Activated CD8-positive, alpha-beta T cell treated with anti-CD3 and anti-CD28 coated beads, Interleukin-2, amount 10 ng/mL, durations not matched to agents 7 days and 5 days (primary cell): ENCODE results near the gene CHD2. TPM values are rescaled to one million over a fixed set of nuclear protein-coding genes. Genes with fewer than 3 reads are reported as not detected.

Experiments
- ATAC-seq: fragments of 150-1000 bp; cut with Tn5 transposase; one replicate; pipeline ENCODE4 v1.10.0; 2021; ENCODE audit warnings: moderate library complexity
- CTCF ChIA-PET: fragments of 350-600 bp; sonication (Branson Sonifier 250); formaldehyde crosslinking; loops from one replicate; lab custom pipeline; 2021; ENCODE audit warnings: antibody characterized with exemption; lab: Charles Lee
- POLR2A ChIA-PET: fragments of 350-600 bp; sonication (Branson Sonifier 250); formaldehyde crosslinking; loops from one replicate; lab custom pipeline; 2021; ENCODE audit warnings: antibody characterized with exemption; lab: Charles Lee
- DNase-seq: peaks from one replicate; pipeline ENCODE4 v3.0.0-alpha.2; 2020
- H3K27ac Mint-ChIP-seq: one replicate; pipeline ENCODE4 v1.8.0; 2021; ENCODE audit warnings: mild to moderate bottlenecking, mixed read lengths
- H3K27me3 Mint-ChIP-seq: one replicate; pipeline ENCODE4 v1.8.0; 2021; ENCODE audit warnings: low read depth, mixed read lengths
- H3K36me3 Mint-ChIP-seq: one replicate; pipeline ENCODE4 v1.8.0; 2021; ENCODE audit warnings: low read depth, mixed read lengths
- H3K4me1 Mint-ChIP-seq: one replicate; pipeline ENCODE4 v1.8.0; 2021; ENCODE audit warnings: low read depth, mixed read lengths
- H3K4me3 Mint-ChIP-seq: one replicate; pipeline ENCODE4 v1.8.0; 2021; ENCODE audit warnings: mild to moderate bottlenecking, mixed read lengths
- H3K9me3 Mint-ChIP-seq: one replicate; pipeline ENCODE4 v1.8.0; 2022; ENCODE audit warnings: mixed read lengths; ENCODE audit not compliant: insufficient read depth
- total RNA-seq, 2 experiments: library from RNA; stranded (reverse); gene quantifications; one replicate each; pipeline ENCODE4 v1.2.3, GENCODE V29; 2021

Gene CHD2
- total RNA-seq, 2 experiments from 2014 or later: 137 to 144 TPM

DNA sequence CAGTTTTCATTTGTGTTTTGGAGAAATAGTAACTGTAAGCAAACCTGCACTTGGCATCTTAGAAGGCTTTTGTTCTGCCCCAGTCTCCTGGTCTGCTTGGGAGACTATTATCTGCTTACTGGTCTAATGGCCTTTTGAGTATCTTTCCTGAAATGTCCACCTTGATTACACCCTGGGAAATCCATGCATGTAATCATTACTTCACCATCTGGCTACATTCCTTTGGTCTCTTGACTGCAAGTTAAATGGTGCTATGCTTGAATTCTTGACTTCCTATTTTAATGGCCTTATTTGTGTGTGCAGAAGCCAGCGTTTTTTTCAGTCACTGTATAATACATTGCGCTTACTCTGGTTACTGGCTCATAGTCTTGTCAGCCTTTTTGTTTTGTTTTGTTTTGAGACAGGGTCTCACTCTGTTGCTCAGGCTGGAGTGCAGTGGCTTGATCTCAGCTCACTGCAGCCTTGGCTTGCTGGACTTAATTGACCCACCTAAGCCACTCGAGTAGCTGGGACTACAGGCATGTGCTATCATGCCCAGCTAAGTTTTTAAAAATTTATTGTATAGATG, 30.0 kb downstream of the CHD2 start:
- Mint-ChIP-seq H3K36me3 (peaks cover 87% of the 10 kb centered on the region), H3K9me3 (no peaks in the 10 kb centered on the region), H3K4me3 (no peak overlapping the region), H3K27me3 (no peaks in the 10 kb centered on the region), H3K4me1 (peaks cover 29% of the 10 kb centered on the region), H3K27ac (no peak overlapping the region)
- ATAC-seq (no peak), DNase-seq (no peak)
- ChIA-PET CTCF (interaction anchor here (1.1 to 3.1 kb wide), 2 partner anchors 12 to 134 kb away, joined by 3 to 10 read pairs; no protein-coding TSS in a partner anchor), POLR2A (interaction anchor here (1.1 kb wide), 1 partner anchor 12 kb away, joined by 3 read pairs; no protein-coding TSS in a partner anchor)

- CTCF ChIA-PET: interaction anchor here (0.7 to 1.1 kb wide), 2 partner anchors 13 to 134 kb away, joined by 3 read pairs; no protein-coding TSS in a partner anchor
- H3K27ac Mint-ChIP-seq: no peak overlapping the region
- peaks cover 87% of the 10 kb centered on the region for H3K36me3 Mint-ChIP-seq
Measured at GRCh38 chr15:92930776-92931175, 30.7 kb downstream of the CHD2 start.

DNA sequence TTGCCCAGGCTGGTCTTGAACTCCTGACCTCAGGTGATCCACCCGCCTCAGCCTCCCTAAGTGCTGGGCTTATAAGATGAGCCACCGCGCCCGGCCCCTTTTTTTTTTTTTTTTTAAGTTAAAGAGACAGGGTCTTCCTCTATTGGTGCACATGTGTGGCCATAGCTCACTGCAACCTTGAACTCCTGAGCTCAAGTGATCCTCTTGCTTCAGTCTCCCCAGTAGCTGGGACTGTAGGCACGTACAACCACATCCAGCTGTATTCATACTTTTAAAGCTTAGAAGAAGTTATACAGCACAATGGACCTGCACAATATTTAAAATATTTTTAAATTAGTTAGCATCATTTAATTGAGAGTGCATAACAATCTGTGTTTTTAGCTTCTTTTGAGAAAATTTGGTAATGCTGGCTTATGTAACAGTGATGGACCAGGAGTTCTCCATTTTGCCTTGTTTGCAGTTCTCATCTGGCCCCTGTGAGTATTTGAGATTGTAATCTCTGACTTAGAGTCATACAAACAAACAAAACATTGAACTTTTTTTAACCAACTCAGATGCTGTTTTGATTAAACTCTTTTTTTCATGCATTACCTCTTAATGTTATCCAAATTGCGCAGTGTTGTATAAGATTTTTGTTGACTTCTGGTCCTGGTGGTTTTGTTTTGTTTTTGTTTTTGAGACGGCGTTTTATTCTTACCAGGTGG, 33.0 kb downstream of the CHD2 start:
- Mint-ChIP-seq H3K27ac (peak overlapping the region; percentile 40), H3K4me1 (peaks cover 39% of the 10 kb centered on the region), H3K27me3 (no peaks in the 10 kb centered on the region), H3K36me3 (peaks cover 84% of the 10 kb centered on the region), H3K4me3 (no peak overlapping the region), H3K9me3 (no peaks in the 10 kb centered on the region)
- ATAC-seq (no peak), DNase-seq (no peak)
- POLR2A ChIA-PET: interaction anchor here (0.6 to 1.1 kb wide), 2 partner anchors 10 to 147 kb away, joined by 3 read pairs; no protein-coding TSS in a partner anchor
- CTCF ChIA-PET: interaction anchor here (1.0 to 2.9 kb wide), 5 partner anchors 15 to 136 kb away, joined by 4 to 9 read pairs (median 5); no protein-coding TSS in a partner anchor

More at GRCh38 chr15:92930776-92931175, 30.7 kb downstream of the CHD2 start:
- no peaks in the 10 kb centered on the region for H3K27me3 Mint-ChIP-seq
- POLR2A ChIA-PET: interaction anchor here (1.1 kb wide), 1 partner anchor 13 kb away, joined by 3 read pairs; no protein-coding TSS in a partner anchor
- ATAC-seq (no peak), DNase-seq (no peak)
- H3K4me1 Mint-ChIP-seq: peaks cover 31% of the 10 kb centered on the region
- no peak overlapping the region for H3K4me3 Mint-ChIP-seq
- no peaks in the 10 kb centered on the region for H3K9me3 Mint-ChIP-seq

DNA sequence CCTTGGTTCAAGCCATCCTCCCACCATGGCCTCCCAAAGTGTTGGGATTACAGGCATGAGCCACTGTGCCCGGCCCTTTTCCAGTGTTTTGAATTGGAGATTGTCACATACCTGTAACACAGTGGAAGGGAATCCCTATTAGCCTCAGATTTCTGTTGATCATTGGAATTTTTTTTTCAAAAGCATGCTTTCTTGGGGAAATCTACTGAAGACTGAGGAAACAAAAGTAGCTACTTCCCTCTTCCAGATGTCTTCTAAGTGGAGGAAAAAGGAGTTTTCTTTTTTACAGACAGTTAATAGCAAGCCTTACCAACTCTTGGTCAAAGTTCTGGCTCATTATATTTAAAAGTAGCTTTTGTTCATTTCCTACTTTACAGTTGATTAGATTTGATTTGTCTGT, 33.7 kb downstream of the CHD2 start:
- DNase-seq (no peak), ATAC-seq (no peak)
- POLR2A ChIA-PET: interaction anchor here (1.0 to 1.1 kb wide), 2 partner anchors 9 to 24 kb away, joined by 3 read pairs; no protein-coding TSS in a partner anchor
- Mint-ChIP-seq H3K9me3 (no peaks in the 10 kb centered on the region), H3K36me3 (peaks cover 81% of the 10 kb centered on the region), H3K4me1 (peaks cover 36% of the 10 kb centered on the region), H3K27ac (peak overlapping the region; percentile 7), H3K4me3 (no peak overlapping the region), H3K27me3 (no peaks in the 10 kb centered on the region)
- CTCF ChIA-PET: interaction anchor here (1.3 to 2.9 kb wide), 4 partner anchors 16 to 136 kb away, joined by 5 to 9 read pairs (median 6); no protein-coding TSS in a partner anchor

GRCh38 chr15:92934716-92935115, 34.6 kb downstream of the CHD2 start:
- no peak overlapping the region for H3K27ac Mint-ChIP-seq
- H3K4me3 Mint-ChIP-seq: no peak overlapping the region
- ATAC-seq: no peak
- no peaks in the 10 kb centered on the region for H3K9me3 Mint-ChIP-seq
- H3K36me3 Mint-ChIP-seq: peaks cover 82% of the 10 kb centered on the region
- H3K27me3 Mint-ChIP-seq: no peaks in the 10 kb centered on the region
- H3K4me1 Mint-ChIP-seq: peaks cover 35% of the 10 kb centered on the region
- ChIA-PET POLR2A (no interaction called here), CTCF (interaction anchor here (2.5 to 2.9 kb wide), 2 partner anchors 17 to 137 kb away, joined by 8 to 9 read pairs; no protein-coding TSS in a partner anchor)
- DNase-seq: no peak

DNA sequence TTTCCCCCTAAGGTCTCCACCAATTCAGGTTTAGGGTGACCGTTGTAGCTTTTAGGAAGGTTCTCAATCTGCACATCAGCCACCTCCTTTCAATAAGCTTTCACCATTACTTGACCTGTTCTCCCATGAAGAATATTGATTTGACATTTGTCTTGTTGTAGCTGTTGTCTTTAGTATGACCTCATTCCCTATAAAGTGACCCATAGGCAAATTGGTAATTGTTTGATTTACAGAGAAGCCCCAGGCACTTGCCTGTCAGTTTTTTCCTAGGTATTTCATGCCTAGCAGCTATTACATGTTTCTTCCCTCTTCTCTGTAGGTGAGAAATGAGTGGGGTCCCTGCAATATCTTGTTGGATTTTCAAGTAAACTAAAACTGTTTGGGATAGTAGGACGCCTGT, 36.0 kb downstream of the CHD2 start:
- CTCF ChIA-PET: interaction anchor here (1.3 to 5.3 kb wide), 7 partner anchors 9 to 139 kb away, joined by 3 to 22 read pairs (median 5); no protein-coding TSS in a partner anchor
- Mint-ChIP-seq H3K9me3 (no peaks in the 10 kb centered on the region), H3K4me1 (peaks cover 35% of the 10 kb centered on the region), H3K27ac (peak overlapping the region; percentile 10), H3K36me3 (peaks cover 78% of the 10 kb centered on the region), H3K4me3 (no peak overlapping the region), H3K27me3 (no peaks in the 10 kb centered on the region)
- ATAC-seq (no peak), DNase-seq (no peak)
- POLR2A ChIA-PET: no interaction called here

DNA sequence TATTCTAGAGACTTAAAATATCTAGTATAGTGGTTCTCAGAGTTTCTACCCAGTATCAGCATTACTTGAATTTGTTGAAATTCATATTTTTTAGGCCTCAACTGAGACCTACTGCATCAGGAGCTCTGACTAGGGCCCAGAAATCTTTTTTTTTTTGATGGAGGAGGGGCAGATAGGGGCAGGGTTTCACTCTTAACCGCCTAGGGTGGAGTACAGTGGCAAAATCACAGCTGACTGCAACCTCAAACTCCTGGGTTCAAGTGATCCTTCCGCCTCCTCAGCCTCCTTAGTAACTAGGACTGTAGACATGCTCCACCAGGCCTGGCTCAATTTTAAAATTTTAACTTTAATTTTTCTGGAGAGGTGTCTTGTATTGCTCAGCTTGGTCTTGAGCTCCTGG, 36.6 kb downstream of the CHD2 start:
- ChIA-PET CTCF (interaction anchor here (1.2 to 5.3 kb wide), 8 partner anchors 9 to 139 kb away, joined by 3 to 22 read pairs (median 4); no protein-coding TSS in a partner anchor), POLR2A (interaction anchor here (1.5 kb wide), 1 partner anchor 38 kb away, joined by 3 read pairs; no protein-coding TSS in a partner anchor)
- ATAC-seq: peak; percentile 32
- no peak overlapping the region for H3K27ac Mint-ChIP-seq
- H3K27me3 Mint-ChIP-seq: no peaks in the 10 kb centered on the region
- peaks cover 80% of the 10 kb centered on the region for H3K36me3 Mint-ChIP-seq
- no peaks in the 10 kb centered on the region for H3K9me3 Mint-ChIP-seq
- H3K4me1 Mint-ChIP-seq: peaks cover 35% of the 10 kb centered on the region
- DNase-seq: no peak
- no peak overlapping the region for H3K4me3 Mint-ChIP-seq

DNA sequence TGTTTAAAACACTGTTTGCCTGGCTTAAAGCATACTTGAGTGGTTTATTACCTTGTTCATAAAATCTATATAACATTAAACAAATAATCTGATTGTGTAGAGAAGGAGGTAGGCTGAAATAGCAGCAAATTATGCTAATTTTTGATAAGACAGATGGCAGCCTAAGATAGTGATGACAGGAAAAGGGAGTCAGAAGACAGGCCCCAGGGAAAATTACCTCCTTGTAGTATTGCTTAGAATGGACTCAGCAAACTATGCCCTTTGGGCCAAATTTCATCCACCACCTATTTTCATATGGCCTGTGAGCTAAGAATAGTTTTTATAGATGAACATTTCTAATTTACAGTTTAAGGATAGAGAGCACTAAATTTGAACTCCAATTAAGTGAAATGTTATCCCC, 37.8 kb downstream of the CHD2 start:
- no peak overlapping the region for H3K27ac Mint-ChIP-seq
- no peak overlapping the region for H3K4me3 Mint-ChIP-seq
- H3K9me3 Mint-ChIP-seq: no peaks in the 10 kb centered on the region
- ChIA-PET CTCF (interaction anchor here (1.2 to 5.3 kb wide), 5 partner anchors 13 to 142 kb away, joined by 3 to 22 read pairs (median 5); no protein-coding TSS in a partner anchor), POLR2A (interaction anchor here (1.5 kb wide), 1 partner anchor 37 kb away, joined by 3 read pairs; no protein-coding TSS in a partner anchor)
- H3K36me3 Mint-ChIP-seq: peaks cover 82% of the 10 kb centered on the region
- DNase-seq (no peak), ATAC-seq (no peak)
- peaks cover 35% of the 10 kb centered on the region for H3K4me1 Mint-ChIP-seq
- H3K27me3 Mint-ChIP-seq: no peaks in the 10 kb centered on the region

GRCh38 chr15:92938387-92938786, 38.3 kb downstream of the CHD2 start:
- CTCF ChIA-PET: interaction anchor here (1.2 to 5.3 kb wide), 7 partner anchors 14 to 142 kb away, joined by 3 to 22 read pairs (median 5); no protein-coding TSS in a partner anchor
- H3K36me3 Mint-ChIP-seq: peaks cover 84% of the 10 kb centered on the region
- no peak overlapping the region for H3K27ac Mint-ChIP-seq
- H3K4me3 Mint-ChIP-seq: no peak overlapping the region
- POLR2A ChIA-PET: no interaction called here
- ATAC-seq (no peak), DNase-seq (no peak)
- H3K27me3 Mint-ChIP-seq: no peaks in the 10 kb centered on the region
- H3K9me3 Mint-ChIP-seq: no peaks in the 10 kb centered on the region
- H3K4me1 Mint-ChIP-seq: peaks cover 33% of the 10 kb centered on the region

- Mint-ChIP-seq H3K27me3 (no peaks in the 10 kb centered on the region), H3K27ac (no peak overlapping the region), H3K36me3 (peaks cover 83% of the 10 kb centered on the region), H3K9me3 (peaks cover under 1% of the 10 kb centered on the region), H3K4me3 (no peak overlapping the region), H3K4me1 (peaks cover 8% of the 10 kb centered on the region)
- POLR2A ChIA-PET: interaction anchor here (1.7 kb wide), 1 partner anchor 132 kb away, joined by 3 read pairs; no protein-coding TSS in a partner anchor
- CTCF ChIA-PET: interaction anchor here (1.1 to 2.8 kb wide), 3 partner anchors 13 to 144 kb away, joined by 4 to 10 read pairs (median 5); no protein-coding TSS in a partner anchor
- DNase-seq (no peak), ATAC-seq (no peak)
Measured at GRCh38 chr15:92941668-92942067, 41.5 kb downstream of the CHD2 start.

DNA sequence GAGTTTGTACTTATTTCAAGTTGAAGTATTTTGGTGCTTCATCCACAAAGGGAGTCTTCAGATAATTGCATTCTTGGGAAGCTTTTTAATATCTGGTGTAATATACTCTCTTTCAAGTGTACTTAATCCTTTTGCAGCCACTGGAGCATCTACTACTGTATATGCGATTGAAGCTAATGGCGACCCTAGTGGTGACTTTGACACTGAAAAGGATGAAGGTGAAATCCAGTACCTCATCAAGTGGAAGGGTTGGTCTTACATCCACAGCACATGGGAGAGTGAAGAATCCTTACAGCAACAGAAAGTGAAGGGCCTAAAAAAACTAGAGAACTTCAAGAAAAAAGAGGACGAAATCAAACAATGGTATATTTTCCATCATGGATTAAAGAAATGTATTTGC, 42.6 kb downstream of the CHD2 start:
- POLR2A ChIA-PET: no interaction called here
- Mint-ChIP-seq H3K4me1 (no peaks in the 10 kb centered on the region), H3K27ac (no peak overlapping the region)

More for the DNA sequence above, 42.6 kb downstream of the CHD2 start:
- peaks cover 11% of the 10 kb centered on the region for H3K9me3 Mint-ChIP-seq
- H3K27me3 Mint-ChIP-seq: no peaks in the 10 kb centered on the region
- peaks cover 87% of the 10 kb centered on the region for H3K36me3 Mint-ChIP-seq
- no peak overlapping the region for H3K4me3 Mint-ChIP-seq
- CTCF ChIA-PET: interaction anchor here (0.9 to 2.8 kb wide), 6 partner anchors 14 to 146 kb away, joined by 3 to 10 read pairs (median 4); no protein-coding TSS in a partner anchor
- no peak for DNase-seq
- ATAC-seq: no peak
